ENCODE measurements around the gene MAPK11.
A peak's percentile ranks its signal among the peaks of the same experiment; 100 is the strongest.

Gene MAPK11

DNA sequence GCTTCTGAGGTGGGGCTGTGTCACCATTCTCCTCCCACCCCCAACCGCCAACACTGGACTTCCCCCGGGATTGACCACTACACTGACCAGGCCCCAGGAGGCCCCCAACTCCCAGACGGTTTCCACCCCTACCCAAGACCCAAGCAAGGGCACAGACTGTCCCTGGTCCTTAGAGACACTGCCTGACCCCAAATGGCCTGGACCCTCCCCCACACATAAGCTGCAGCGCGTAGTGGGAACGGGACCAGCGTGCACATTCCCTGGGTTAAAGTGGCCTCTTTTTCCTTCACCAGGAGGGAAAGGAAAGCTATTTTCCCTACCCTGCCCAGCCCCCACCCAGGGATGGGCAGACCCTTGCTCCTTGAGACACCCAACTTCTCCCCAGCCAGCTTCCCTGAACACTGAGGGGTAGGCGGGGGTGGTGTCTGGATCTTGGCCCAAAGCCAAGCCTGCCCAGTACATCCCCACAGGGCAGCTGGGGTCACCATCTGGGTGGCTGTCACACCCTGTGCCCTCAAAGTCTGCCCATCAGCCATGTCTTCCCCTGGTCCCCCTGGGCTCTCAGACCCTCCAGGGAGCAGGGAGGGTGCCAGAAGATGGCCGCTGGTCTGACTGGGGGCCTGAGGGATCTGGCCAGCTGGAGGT lies 7.1 kb downstream of the MAPK11 start:
- DNase-seq (ENCODE audit: extremely low read depth in 1 of 2, low read depth in 1 of 2) = no peak

- DNase-seq (ENCODE audit: extremely low read depth in 1 of 2, low read depth in 1 of 2) = no peak
Measured at GRCh38 chr22:50262460-50262911, 7.7 kb downstream of the MAPK11 start.

- DNase-seq (ENCODE audit: extremely low read depth in 1 of 2, low read depth in 1 of 2) = no peak
Measured at GRCh38 chr22:50261615-50262459, 8.3 kb downstream of the MAPK11 start, which contains the start of gene MAPK12. Gene MAPK12 (minus strand): TSS chr22:50261683. CDS start chr22:50261509, 174 bp downstream.

DNA sequence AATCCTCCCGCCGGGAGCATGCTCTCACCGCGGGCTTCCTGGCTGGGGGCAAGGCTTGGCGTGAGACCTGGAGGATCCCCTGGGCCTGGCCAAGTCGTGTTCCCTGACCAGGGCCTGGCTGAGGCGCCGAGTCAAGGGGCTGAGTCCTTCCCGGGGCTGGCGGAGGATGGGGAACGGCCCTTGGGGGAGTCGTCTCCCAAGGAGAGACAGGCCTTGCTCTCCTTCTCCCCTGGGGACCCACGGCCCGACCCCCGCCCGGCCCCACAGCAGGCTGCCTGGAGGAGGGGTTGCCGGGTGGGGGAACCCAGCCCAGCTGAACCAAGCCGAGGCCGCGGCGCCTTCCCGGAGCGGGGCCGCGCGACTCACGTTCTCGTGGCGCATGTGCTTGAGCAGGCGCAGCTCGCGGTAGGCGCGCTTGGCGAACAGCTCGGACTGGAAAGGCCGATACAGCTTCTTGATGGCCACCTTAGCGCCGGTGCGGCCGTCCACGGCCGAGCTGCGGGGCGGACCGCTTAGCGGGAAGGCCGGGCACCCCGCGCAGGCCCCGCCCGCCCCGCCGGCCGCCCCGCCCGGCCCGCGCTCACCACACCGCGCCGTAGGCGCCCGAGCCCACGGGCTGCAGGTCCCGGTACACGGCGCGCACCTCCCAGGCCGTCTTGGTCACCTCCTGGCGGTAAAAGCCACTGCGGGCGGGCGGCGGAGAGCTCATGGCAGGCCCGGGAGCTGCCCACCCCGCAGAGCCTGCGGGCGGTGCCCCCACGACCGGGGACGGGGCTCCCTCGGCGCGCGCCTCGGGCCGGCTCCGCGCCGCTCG lies 9.2 kb downstream of the MAPK11 start:
- DNase-seq (ENCODE audit: extremely low read depth in 1 of 2, low read depth in 1 of 2) = no peak

GRCh38 chr22:50260434-50260800 lies 9.8 kb downstream of the MAPK11 start:
- no peak for DNase-seq (ENCODE audit: extremely low read depth in 1 of 2, low read depth in 1 of 2)

DNA sequence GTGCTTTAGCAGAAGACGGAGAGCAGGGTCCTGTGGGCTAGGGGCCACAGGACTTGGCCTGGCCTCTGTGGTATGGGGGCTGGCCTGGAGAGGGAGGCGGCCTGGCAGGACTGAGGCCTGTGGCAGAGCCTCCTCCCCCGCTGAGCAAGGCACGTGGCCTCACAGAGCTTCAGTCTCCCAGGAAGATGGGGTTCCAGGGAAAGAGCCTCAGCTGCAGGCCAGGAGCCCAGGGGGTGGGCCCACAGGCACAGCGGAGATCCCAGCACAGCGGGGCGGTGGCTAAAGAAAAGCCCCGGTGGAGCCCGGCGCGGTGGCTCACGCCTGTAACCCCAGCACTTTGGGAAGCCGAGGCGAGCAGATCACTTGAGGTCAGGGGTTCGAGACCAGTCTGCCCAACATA lies 10.9 kb downstream of the MAPK11 start:
- no peak for DNase-seq (ENCODE audit: extremely low read depth in 1 of 2, low read depth in 1 of 2)

DNA sequence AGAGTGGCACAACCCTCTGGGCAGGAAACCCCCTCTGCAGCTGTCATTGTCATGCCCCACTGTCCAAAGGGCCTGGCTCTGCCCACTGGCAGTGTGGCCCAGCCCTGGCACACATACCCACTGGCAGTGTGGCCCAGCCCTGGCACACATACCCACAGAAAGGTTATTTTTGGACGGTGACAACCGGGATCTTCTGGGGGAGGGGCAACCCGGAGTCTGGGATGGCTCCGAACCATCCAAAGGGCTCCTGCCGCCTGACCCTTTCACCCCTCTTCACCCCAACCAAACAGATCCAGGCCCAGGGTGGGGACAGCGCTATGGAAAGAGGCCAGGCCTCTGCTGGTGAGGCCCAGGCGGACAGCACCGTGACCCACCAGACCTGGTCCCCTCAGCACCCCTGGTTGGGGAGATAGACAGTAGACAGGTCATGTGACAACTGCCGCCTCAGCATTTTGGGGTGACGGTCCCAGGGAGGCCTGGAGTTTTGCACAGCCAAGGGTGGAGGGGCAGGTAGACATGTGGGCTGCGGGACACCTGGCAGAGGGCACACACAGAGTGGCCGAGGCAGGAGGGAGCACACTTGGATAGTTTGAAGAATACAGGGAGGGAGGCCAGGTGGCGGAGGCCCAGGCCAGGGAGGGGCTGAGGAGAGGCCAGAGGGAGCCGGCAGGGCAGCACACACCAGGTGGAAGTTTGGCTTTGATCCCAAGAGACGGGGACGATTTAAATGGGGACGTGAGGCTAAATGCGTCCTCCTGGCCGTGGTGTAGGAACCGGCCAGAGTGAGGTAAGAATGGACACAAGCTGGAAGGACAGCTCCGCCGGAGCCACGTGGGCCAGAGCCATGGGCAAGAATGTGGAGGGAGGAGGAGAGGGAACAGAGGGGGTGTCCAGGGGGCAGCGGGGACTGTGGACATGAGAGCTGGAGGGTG lies 11.6 kb downstream of the MAPK11 start:
- DNase-seq (ENCODE audit: extremely low read depth in 1 of 2, low read depth in 1 of 2) = no peak

DNA sequence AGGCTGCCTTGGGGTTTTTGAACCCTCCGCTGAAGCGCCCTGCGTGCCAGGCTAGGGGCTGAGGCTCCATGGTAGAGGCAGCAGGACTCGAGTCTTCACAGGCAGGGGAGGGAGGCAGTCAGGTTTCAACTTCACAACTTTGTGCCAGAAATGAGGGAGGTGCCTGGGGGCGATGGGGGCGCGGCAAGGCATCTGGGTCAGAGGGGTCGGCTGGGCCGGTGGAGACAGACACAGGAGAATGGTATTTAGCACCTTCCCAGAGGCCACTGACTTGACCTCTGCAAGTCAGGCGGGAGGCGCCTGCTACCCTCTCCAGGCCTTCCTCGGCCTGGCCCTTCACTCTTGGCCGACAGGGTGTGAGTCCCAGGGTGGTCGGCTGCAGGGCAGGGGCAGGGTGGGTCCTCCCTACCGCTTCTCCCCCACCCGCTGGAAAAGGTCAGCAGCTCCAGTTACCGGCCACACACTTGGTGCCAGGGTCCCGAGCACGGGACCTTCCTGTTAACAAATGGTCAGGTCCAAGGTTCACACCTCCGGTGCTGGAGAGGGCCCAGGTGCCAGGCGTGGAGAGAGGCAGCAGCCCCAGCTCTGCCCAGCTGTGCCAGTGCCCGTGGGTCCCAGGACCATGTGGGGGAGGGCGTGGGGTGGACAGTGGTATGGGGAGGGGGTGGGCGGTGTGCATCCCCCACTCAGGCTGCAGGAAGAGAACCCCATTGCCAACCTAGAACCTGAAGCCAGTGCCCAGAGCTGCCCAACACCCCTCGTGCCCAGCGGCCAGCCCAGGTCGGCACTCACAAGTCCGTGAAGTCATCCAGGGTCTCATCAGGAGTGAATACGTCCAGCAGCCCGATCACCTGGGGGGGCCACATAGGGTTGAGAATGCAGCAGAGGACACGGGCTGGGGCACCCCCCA lies 12.5 kb downstream of the MAPK11 start:
- DNase-seq (ENCODE audit: extremely low read depth in 1 of 2, low read depth in 1 of 2) = no peak

DNA sequence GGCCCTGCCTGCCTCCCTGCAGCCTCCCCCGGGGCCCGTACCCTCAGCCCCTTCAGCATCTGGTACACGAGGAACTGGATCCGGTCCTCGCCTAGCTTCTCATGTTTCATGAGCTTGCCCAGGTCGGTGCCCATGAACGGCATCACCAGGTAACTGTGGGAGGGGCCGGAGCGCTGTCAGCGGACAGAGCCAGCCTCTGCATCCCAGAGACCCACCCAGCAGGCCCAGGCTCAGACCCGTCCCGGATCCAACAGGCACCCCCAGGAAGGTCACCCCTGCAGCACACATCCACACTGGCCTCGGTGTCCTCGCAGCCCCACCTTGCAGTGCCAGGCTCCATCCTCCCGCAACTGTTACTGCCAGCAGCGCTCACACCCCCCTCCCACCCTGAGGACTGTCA lies 13.1 kb downstream of the MAPK11 start:
- no peak for DNase-seq (ENCODE audit: extremely low read depth in 1 of 2, low read depth in 1 of 2)

DNA sequence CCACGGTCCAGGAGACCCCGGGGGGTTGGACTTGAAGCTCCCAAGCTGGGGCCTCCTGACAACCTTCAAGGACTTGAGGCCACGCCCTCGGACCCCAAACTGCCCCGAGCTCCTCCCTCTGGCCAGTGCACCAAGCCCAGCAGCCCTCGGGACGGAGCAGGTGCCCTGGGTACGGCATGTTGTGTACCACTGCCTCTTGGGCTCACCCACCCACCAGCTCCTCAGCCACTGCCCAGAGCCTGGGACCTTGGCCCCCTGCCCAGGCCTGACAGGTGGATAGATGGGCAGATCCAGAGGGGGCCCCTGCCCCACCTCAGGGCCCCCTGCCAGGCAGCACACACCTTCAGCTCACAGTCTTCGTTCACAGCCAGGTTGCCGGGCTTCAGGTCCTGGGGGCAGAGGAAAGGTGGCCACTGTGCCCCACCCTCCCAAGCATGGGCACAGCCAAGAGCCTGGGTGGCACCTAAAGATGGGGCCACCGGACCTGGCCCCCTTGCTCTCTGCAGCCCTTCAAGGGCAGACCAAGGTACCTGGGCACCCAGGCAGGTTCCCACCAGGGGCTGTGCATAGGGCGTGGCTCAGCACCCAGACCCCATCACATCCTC lies 13.8 kb downstream of the MAPK11 start:
- no peak for DNase-seq (ENCODE audit: extremely low read depth in 1 of 2, low read depth in 1 of 2)

GRCh38 chr22:50255607-50256006 lies 14.6 kb downstream of the MAPK11 start:
- DNase-seq (ENCODE audit: extremely low read depth in 1 of 2, low read depth in 1 of 2) = no peak

- DNase-seq (ENCODE audit: extremely low read depth in 1 of 2, low read depth in 1 of 2) = no peak
Measured at GRCh38 chr22:50255099-50255498, 15.1 kb downstream of the MAPK11 start.

GRCh38 chr22:50253941-50254340 lies 16.2 kb downstream of the MAPK11 start:
- DNase-seq (ENCODE audit: extremely low read depth in 1 of 2, low read depth in 1 of 2) = no peak

DNA sequence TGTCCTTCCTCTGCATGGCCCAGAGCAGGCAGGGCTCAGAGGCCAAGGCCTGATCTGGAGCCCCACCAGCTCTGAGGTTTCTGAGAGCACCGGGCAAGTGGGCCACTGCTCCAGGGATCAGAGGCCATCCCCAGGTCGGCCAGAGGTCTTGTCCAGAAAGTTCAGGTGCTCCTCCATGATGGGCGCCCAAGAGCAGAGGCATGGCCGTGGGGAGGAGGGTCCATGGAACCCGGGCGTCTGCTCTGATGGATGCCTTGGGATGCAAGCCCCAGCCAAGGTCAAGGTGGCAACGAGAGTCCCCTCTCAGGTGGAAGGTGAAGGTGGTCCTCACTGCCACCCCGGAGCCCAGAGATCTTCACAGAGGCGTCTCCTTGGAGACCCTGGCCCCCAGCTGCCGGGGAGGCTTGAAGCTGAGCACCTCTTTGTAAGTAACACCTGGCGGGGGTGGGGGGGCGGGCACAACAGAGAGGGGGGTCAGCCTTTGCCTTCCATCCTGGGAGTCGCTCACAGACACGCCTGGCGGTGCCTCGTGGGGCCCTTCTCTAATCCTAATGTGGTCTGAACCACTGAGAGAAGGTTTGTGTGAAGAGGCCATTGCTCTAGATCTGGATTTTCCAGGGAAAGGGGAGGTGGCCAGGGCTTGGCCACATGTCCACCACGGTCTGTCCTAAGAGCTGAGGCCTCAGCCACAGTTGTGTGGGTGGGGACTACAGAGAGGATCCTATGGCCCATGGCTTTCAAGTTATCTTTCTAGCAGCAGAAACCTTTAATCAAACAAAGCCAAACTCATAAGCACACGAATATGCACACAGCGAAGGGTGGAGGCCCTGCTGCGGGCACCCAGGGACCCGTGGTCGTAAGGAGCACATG lies 16.9 kb downstream of the MAPK11 start:
- DNase-seq (ENCODE audit: extremely low read depth in 1 of 2, low read depth in 1 of 2) = no peak

DNA sequence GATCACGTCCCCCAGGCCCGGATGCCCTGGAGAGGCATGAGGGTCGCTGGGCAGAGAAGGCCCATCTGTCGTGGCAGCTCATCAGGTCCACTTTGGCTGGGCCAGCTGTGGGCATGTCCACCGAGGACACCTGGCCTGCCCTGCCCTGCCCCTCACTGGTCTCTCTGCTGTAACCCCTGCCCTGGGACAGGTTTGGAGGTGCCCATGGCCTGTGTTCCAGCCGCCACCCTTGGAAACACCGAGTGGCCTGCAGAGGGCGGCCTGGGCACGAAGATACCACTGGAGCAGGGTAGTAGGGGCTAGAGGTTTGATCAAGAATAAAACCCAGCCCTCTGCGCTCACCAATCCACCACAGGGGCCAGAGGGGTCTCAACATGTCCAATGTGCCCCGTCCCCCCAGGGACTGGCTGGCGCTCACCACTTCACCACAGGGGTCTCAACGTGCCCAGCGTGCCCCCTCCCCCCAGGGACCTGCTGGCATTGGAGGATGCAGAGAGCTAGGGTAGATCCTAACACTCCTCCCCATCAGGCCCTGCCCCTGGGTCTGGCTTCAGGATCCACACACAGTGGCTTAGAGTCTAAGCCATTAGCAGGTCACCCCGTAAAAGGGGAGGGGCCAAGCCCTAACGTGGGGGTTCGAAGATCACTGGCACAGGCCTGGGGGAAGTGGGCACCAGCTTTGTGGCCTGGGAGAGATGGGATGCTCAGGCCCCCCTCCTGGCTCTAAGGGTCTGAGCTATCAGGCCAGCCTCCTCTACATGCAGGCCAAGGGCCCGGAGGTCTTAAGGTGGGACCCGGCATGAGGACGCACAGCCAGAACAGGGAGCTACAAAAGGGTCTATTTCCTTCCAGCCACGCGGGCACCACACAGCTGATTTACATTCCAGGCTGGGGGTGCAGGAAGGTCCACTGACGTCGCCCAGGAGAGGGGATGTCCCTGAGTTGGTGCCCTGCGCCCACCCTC lies 17.8 kb downstream of the MAPK11 start:
- DNase-seq (ENCODE audit: extremely low read depth in 1 of 2, low read depth in 1 of 2) = peak in 1 of 2 donors; percentile 50

DNA sequence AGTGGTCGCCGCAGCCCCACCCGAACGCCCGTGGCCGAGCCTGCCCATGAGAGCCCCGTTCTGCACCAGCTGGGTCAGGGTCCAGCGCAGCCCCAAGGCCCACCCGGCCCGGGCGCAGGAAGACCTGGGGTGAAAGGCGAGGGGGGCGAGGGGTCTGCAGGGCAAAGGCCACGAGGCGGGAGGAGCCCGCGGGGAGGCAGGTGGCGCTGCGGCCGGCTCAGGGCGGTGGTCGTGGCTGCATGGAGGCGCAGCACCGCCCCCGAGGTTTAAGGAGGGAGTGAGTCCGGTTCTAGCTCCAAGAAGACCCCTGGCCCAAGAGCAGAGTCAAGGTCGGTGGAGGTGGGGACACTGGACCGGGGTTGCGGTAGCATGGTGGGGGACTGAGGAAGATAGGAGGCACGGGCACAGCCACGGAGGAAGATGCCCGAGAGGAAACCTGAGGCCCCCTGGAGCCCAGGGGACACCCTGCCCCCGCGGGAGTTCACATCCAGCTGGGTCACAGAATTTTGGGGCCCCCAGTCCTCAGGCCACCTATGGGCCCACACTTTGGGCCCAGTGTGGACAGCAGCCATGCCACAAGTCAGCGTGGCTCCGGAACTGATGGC lies 18.6 kb downstream of the MAPK11 start:
- DNase-seq (ENCODE audit: extremely low read depth in 1 of 2, low read depth in 1 of 2) = no peak
